Measurements from ENCODE around the gene ECPAS. TPM values are rescaled to one million over a fixed set of nuclear protein-coding genes. Genes with fewer than 3 reads are reported as not detected.

The ECPAS gene
- total RNA-seq, 4 donors from 2014 or later, result 59.4 to 98.4 (median 86.3) TPM

DNA sequence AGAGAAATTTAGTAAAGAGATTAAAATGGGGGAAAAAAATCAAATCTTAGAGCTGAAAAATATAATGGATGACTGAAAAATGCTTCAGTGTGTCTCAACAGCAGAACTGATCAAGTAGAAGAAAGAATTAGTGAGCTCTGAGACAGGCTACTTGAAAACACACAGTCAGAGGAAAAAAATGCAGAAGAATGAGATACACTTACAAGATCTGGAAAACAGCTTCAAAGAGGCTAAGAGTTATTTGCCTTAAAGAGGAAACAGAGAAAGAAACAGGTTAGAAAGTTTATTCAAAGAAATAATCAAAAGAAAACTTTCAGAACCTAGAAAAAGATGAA lies 83.7 kb downstream of the ECPAS start:
- H3K36me3 ChIP-seq, result peaks cover 87% of the 10 kb centered on the region
- H3K4me1 ChIP-seq, result no peaks in the 10 kb centered on the region
- TF ChIP-seq, protein P1, sequence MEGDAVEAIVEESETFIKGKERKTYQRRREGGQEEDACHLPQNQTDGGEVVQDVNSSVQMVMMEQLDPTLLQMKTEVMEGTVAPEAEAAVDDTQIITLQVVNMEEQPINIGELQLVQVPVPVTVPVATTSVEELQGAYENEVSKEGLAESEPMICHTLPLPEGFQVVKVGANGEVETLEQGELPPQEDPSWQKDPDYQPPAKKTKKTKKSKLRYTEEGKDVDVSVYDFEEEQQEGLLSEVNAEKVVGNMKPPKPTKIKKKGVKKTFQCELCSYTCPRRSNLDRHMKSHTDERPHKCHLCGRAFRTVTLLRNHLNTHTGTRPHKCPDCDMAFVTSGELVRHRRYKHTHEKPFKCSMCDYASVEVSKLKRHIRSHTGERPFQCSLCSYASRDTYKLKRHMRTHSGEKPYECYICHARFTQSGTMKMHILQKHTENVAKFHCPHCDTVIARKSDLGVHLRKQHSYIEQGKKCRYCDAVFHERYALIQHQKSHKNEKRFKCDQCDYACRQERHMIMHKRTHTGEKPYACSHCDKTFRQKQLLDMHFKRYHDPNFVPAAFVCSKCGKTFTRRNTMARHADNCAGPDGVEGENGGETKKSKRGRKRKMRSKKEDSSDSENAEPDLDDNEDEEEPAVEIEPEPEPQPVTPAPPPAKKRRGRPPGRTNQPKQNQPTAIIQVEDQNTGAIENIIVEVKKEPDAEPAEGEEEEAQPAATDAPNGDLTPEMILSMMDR (IDR thresholded peaks at IDR 0.05), result no peak
- no peak for TF ChIP-seq POLR2A (IDR thresholded peaks at IDR 0.05)
- no peak for TF ChIP-seq POLR2AphosphoS5 (IDR thresholded peaks at IDR 0.05)
- TF ChIP-seq EP300 (IDR thresholded peaks at IDR 0.05), result no peak
- H3K4me3 ChIP-seq, result no peak overlapping the region
- peaks cover 6% of the 10 kb centered on the region for H3K9me3 ChIP-seq
- no peaks in the 10 kb centered on the region for H3K27me3 ChIP-seq
- no peak for DNase-seq (ENCODE audit: low spot score in 2 of 2)
- no peak overlapping the region for H3K27ac ChIP-seq

DNA sequence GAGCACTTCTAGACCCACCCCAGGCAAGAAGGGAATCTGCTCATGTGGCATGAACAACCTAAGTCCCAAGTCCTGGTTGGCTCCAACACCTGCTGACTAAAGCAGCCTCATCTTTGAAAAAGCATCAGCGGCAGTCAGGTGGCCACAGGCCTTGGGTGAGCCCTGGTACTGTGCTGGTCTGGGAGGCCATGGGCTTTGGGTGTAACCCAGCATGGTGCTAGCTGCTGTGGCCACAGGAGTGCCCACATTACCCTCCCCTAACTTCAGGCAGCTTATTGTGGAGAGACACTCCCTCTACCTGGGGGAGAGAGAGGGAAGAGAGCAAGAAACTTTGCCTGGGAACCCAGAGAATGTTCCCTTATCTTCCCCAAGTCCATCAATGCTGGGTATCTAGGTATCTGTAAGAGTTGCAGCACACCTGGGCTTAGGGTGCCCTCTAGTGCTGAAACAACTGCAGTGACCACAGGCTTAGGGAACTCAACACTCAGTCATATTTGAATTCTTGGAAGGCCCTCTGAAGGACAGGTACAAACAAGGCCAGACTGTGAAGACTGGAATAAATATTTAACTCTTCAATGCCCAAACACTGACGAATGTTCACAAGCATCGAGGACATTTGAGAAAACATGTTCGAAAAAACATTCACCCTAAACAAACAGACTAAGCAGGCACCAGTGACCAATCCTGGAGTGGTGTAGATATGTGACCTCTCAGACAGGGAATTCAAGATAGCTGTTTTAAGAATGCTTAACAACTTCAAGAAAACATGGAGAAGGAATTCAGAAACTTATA lies 84.2 kb downstream of the ECPAS start:
- no peaks in the 10 kb centered on the region for H3K27me3 ChIP-seq
- peaks cover 6% of the 10 kb centered on the region for H3K9me3 ChIP-seq
- H3K4me3 ChIP-seq, result no peak overlapping the region
- peaks cover 87% of the 10 kb centered on the region for H3K36me3 ChIP-seq
- no peak for DNase-seq (ENCODE audit: low spot score in 2 of 2)
- no peak for TF ChIP-seq POLR2A (IDR thresholded peaks at IDR 0.05)
- TF ChIP-seq, protein P1 (IDR thresholded peaks at IDR 0.05), result peak in 1 of 2 donors; percentile 17
- no peak overlapping the region for H3K27ac ChIP-seq
- whole genome bisulfite sequencing, result 95% methylated on average over 4 of the region's 4 CpGs
- H3K4me1 ChIP-seq, result no peaks in the 10 kb centered on the region

DNA sequence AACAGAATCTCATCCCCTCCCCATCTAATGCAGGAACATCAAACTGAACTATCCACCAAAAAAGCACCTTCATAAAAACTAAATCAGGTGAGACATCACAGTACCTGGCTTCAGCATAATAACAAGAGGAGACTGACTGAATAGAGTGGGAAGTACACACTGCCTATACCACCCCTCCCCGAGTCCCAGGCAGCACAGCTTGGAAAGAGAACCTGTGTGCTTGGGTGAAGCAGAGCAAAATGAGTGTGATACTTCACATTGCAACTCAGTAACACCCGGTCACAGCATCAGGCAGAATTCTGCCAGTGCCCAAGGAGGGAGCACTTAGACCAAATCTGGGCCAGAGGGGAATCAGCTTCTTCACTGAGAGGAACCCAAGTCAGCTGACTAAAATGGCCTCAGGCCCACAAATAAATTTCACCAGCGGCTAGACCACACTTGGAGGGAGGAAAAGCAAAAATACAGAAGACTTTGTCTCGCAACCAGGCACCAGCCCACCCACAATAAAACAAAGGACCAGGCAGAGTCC lies 84.9 kb downstream of the ECPAS start:
- DNase-seq (ENCODE audit: low spot score in 2 of 2), result no peak
- H3K27ac ChIP-seq, result no peak overlapping the region
- peaks cover 85% of the 10 kb centered on the region for H3K36me3 ChIP-seq
- no peak overlapping the region for H3K4me3 ChIP-seq
- no peaks in the 10 kb centered on the region for H3K27me3 ChIP-seq
- 83% methylated on average over 4 of the region's 4 CpGs for WGBS
- H3K4me1 ChIP-seq, result no peaks in the 10 kb centered on the region
- H3K9me3 ChIP-seq, result peaks cover 6% of the 10 kb centered on the region
- TF ChIP-seq POLR2A (IDR thresholded peaks at IDR 0.05) (no peak), POLR2AphosphoS5 (IDR thresholded peaks at IDR 0.05) (no peak), EP300 (IDR thresholded peaks at IDR 0.05) (no peak)
- TF ChIP-seq, protein P1 (IDR thresholded peaks at IDR 0.05), result no peak

DNA sequence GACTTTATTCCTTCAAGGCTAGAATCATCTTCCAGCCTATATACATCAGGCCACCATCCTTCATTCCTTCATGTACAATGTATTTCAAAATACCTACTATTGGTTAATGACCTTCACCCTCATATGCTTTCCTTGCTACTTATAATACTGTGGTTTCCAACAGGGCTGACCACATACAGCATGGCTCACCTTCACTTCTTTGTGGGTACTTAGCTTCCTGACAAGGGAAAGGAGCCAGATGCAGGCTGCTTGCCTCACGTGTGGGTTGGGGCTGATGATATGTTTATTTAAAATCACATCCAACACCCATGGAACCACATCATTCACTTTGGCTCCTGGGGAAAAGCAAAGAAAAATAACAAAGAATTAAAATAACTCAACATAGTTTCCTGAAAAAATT lies 90.2 kb downstream of the ECPAS start:
- no peak overlapping the region for H3K27ac ChIP-seq
- H3K4me1 ChIP-seq, result no peaks in the 10 kb centered on the region
- no peak overlapping the region for H3K4me3 ChIP-seq
- H3K9me3 ChIP-seq, result no peaks in the 10 kb centered on the region
- 63% methylated on average over 1 of the region's 1 CpG for WGBS
- H3K36me3 ChIP-seq, result peaks cover 89% of the 10 kb centered on the region
- DNase-seq (ENCODE audit: low spot score in 2 of 2), result no peak
- TF ChIP-seq POLR2AphosphoS5 (IDR thresholded peaks at IDR 0.05) (no peak), EP300 (IDR thresholded peaks at IDR 0.05) (no peak), POLR2A (IDR thresholded peaks at IDR 0.05) (no peak)
- TF ChIP-seq, protein P1 (IDR thresholded peaks at IDR 0.05), result no peak
- H3K27me3 ChIP-seq, result no peaks in the 10 kb centered on the region

DNA sequence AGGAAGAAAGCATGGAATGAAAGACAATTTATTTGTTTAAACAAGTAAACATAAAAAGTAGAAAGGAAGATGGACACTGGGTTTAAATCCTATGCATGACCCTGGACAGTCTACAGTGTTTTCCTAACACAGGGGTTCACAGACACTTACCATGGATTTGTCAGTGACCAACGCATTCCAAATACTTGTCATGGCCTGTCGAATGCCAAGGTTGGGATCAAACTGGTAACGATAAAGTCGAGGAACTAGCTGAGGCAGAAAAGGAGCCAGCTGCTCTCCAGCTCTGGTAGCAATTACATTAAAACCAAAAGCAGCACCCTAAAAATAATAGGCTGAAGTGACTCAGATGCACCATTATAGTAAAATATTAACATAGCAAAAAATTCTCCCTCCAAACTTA lies 94.8 kb downstream of the ECPAS start:
- Histone ChIP-seq H3K4me1 (no peaks in the 10 kb centered on the region), H3K36me3 (peaks cover 94% of the 10 kb centered on the region), H3K9me3 (no peaks in the 10 kb centered on the region), H3K4me3 (no peak overlapping the region), H3K27ac (no peak overlapping the region), H3K27me3 (no peaks in the 10 kb centered on the region)
- DNase-seq (ENCODE audit: low spot score in 2 of 2), result no peak
- TF ChIP-seq POLR2A (IDR thresholded peaks at IDR 0.05), result no peak
- TF ChIP-seq, protein P1 (IDR thresholded peaks at IDR 0.05), result no peak
- TF ChIP-seq POLR2AphosphoS5 (IDR thresholded peaks at IDR 0.05), result no peak
- TF ChIP-seq EP300 (IDR thresholded peaks at IDR 0.05), result no peak
- WGBS, result 73% methylated on average over 4 of the region's 4 CpGs

Data from suprapubic skin (tissue), 4 donors.